ENCODE results near the gene CLEC11A.

The CLEC11A gene
- 0.94 to 1.2 reads per million in 2 donors for total RNA-seq

GRCh38 chr19:50723069-50723468, at the start of gene CLEC11A:
CLEC11A (plus strand) TSS chr19:50723364; CDS start chr19:50723526, 162 bp downstream.
- no peak for DNase-seq

DNA sequence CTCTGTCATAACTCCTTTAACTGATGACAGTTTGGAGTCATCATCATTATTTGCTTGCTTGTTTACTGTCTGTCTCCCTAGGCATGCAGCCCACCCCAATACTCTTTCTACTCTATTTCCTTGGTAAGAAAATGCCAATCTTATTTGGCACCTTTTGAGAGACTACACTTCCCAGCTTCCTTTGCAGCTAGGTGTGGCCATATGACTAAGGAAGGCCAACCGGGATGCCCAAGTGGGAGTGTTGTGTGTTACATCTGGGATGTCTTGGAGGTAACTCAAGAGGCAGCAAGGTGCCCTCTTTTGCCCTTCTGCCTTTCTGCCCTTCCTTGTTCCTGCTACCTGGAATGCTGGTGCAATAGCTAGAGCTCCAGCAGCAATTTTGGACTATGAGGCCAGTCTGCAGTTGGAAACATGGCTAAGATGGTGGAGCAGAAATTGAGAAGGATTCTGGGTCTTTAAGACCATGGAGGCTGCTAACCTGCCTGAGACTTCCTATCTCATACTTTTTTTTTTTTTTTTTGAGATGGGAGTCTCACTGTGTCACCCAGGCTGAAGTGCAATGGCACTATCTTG, 46.5 kb upstream of the CLEC11A start:
- no peak for DNase-seq

DNA sequence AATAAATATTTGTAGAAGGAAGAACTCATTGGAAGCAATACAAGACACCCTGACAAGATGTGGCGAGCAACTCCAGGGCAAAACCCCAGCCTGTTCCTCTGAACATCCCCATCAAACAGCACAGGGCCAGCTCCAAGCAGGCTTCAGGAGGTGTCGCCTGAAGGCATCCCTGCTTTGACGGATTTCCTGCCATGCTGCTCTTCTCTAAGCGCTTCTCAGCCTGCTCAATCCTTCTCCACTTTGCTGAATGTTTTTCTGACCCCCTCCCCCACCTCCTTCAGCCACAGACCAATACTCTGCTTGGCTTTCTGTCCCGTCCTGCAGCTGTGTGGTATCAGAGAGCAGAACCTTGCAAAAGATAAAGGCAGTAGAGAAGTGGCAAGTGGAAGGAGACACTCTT, 45.5 kb upstream of the CLEC11A start:
- DNase-seq = no peak

GRCh38 chr19:50678323-50678722, 44.8 kb upstream of the CLEC11A start:
- DNase-seq = no peak

DNA sequence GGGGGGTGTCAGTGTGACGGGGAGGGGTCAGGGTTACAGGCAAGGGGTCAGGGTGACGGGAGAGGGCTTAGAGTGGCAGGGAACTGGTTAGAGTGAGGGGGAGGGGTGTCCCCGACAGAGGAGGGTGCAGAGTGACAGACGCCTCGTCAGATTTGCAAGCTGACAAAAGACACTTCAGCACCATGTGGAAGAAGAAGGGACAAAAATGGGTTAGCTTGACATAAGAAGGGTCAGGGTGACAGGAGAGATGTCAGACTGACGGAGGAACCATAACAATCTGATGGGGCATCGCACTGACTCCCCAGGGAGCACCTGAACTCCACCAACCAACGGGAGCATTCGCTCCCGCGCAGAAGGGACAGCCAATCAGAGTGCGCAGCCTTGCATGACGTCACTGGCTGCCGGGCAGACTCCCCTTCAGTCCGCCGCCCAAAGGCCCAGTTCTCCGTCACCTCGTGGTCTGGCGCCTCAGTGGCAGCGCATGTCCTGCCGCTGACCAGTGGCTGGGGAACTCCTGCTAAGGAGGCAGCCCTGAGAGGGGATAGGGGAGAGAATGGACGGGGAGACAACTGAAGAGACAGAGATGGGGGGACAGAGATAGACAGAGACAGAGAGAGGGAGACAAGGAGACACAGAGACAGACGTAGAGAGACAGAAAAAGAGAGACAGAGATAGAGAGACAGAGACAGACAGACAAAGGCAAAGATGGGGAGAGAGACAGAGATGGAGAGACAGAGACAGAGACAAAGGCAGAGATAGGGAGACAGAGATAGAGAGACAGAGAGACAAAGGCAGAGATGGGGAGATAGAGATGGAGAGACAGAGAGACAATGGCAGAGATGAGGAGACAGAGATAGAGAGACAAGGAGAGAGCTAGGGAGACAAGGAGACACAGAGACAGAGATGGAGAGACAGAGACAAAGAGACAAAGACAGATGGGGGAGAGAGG, 43.7 kb upstream of the CLEC11A start:
- DNase-seq = peak; percentile 37 to 81 (median 61)

DNA sequence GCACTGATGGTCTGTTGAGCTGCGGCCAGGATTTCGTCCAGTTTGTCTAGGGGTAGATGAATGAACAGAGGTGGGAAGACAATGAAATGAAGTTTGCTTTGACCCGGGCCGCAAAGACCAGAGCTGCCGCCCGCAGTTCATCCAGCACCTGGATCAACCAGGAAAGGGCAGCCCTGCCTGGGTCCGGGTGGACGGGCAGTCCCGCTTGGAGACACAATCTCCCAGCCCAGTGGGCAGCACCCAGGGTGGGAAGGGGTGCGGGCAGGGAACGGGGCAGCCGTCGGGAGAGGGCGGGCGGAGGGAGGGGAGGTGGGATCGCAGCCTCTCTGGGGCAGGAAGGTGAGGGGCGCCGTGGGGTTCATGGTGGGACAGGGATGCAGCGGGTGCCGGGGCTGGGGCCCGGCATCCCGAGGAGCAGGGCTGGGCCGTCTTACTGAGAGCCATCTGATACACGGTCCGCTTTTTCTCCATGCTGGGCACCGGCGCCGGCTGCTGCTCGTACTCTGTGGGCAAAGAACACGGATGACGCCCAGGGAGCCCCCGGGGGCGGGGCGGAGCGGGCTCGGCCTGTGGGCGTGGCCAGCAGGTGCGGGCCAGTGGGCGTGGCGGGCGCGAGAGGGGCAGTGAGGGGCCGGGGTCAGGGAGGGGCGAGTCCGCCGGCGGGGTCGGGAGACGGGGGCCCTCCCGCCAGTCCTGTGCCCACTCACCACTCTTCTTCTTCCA, 36.7 kb upstream of the CLEC11A start:
- no peak for DNase-seq

GRCh38 chr19:50688766-50689165, 34.4 kb upstream of the CLEC11A start:
- no peak for DNase-seq

- no peak for DNase-seq
Observed at GRCh38 chr19:50690439-50690838, 32.7 kb upstream of the CLEC11A start.

DNA sequence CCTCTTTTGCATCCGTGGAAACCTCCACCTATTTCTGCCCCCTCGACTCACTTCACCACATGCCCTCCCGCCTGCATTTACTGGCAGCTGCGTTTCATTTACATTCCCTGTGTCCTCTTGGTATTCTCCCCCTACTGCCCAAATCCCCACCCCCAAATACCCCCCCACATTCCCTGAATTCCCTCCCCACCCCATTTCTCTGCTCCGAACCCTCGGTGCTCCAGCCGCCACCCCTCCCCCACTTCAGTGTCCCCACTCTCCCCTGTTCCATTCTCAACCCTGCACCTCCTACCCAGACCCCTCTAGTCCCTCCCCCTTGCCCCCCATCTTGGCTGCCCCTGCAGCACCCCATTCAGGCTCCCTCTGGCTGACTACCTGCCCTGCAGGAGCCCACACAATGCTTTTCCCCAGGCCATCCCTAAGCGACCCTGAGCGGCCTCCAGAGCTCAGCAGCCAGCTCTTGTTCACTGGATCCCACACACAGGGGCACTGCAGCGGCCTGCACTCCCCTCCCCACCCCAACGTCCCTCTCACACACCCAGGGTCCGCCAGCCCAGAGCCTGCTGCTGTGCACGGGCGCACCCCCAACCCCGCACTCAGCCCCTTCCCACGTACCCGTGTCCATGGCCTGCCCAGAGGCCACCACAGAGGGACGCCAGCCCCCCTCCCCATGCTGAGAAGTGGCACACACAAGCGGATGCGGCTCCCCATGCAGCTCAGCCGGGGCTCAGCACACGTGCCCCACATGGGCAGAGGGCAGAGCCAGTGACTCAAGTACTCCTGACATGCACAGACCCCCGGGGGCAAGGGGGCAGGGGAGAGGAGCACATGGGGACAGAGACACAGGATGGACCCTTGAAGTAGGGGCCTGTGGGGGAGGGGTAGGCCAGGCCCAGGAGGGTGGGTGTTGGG, 29.8 kb upstream of the CLEC11A start:
- DNase-seq = no peak

DNA sequence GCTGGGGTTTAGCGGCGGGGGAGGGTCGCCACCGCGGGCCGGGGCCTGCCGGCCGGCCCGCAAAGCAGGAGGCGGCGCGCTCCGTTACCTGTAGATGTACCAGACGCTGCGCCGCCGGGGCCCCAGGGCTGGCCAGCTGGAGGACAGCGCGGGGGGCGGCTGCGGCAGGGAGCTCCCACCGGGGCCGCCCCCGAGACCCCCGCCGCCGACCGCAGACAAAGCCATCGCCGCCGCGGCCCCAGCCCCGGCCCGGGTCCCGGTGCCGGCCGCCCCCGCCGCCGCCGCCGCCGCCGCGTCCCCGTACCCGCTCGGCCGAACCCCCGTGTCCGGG, 28.4 kb upstream of the CLEC11A start:
- no peak for DNase-seq

- peak in 1 of 5 experiments; percentile 28 for DNase-seq
Observed at GRCh38 chr19:50695251-50696093, 27.7 kb upstream of the CLEC11A start.

DNA sequence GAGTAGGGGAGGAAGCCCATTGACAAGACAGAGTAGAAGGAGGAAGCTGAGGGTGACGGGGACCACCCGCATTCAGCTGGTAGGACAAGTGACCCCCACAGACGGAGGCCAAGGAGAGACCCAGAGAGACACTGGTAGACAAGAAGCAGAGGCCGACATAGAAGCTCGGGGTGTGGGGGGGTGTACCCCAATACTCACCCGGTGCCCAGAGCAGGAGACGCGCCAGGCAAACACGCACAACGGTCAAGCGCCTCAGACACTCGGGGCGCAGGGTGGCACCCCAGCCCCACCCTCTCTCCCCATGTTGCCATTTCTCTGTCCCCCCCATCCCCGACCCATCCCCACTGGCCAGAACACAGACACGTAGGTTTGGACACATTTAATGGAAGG, 27.1 kb upstream of the CLEC11A start:
- no peak for DNase-seq

DNA sequence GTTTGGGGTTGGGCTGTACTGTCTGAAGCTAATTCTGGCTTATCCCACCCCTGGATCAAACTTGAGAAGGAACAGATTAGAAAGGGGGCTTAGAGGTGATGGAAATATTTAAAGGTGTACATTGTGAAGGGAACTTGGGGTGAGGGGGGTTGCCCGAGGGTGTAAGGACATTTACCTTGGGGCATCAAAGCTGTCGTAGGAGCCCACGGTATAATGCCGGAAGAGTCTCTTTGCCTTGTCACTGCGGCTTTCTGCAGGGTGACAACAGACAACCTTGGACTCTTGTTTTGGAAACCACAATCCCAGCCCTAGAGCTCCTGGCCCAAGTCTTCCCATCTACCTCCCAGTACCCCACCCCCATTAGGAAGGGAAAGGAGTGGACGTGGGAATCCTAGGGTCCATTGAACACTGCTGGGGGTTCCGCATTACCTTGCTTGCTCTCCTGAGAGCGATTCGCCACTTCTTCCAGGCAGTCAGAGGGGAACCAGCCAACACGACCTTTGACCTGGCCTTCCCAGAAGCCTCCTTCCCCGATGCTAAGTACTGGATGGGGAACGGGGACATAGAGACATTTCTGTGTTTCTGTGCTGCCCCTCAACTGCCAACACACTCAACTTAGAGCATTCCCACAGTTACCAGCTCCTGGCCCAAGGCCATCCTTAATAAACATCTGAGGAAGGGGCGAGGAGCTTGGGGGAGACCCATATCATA, 25.6 kb upstream of the CLEC11A start:
- DNase-seq = no peak

DNA sequence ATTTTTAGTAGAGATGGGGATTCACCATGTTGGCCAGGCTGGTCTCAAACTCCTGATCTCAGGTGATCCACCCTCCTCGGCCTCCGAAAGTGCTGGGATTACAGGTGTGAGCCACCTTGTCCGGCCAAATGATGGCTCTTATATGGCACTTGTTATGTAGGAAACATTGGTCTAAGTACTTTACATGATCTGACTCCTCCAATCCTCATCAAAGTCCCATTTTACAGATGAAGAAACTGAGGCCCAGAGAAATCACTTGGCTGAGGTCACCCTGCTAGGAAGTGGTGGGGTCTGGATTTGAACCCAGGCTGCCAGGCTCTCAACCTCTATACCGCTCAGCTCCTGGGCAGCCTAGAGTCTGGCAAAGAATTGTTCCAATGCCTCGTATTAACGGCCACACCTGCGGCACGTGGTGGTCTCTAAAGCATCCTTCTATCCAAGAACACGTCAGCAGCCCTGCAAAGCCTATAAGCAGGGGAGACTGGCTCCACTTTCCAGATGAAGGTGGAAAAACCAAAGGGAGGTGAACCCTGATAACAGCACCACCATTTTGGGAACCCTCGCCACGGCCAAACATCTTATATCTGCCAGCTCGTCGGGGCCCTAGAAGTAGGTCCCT, 21.7 kb upstream of the CLEC11A start:
- DNase-seq = no peak

- DNase-seq = no peak
Observed at GRCh38 chr19:50702158-50702870, 20.9 kb upstream of the CLEC11A start.

DNA sequence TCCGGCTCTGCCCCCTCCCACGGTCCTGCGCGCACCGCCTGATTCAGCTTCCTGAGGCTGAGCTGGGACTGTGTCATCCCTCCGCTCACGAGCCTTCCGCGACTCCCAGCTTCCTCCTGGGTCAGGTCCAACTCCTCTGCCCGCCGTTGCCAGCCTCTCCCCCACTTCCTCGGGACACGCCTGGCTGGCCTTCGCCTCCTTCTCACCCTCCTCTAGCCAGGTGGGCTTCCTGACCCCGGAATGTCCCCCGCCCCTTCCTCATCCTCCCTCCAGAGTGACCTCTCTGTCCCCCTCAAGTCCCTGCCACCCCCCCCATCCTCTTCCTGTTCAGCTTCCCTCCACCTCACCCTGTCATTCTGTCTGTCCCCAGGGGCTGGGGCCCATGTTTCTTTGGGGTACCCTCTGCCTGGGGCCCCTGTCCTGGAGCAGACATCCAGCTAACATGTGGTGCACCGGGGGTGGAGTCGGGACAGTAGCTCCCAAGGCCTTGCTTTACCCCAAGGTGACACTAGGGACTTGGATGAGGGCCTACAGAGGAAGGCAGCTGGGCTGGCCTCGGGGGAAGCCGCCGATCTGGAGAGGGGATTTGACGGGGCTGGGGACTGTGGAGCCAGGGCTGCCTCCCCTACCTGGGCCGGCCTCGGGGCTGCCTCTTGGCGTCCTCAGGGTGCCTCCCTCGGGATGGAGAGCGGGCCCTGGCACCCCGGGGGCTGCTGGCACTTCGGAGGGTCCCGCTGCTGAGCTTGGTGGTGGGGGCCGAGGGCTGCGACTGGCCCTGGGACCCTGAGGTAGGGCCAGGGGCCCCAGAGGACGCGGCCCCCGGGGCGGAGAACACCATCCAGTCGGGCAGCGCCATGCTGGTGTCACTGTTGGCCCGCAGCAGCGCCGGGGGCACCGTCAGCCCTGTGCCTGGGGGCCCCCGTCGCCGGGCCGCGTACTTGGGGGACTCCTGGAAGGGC, 20.0 kb upstream of the CLEC11A start:
- DNase-seq = no peak

GRCh38 chr19:50703915-50704796, 19.0 kb upstream of the CLEC11A start:
- DNase-seq = no peak

Data from T-helper 2 cell (primary cell).